DND-41 (cell line): ENCODE data around the gene TAL1.

Source experiments
- ATAC-seq: fragments of 200-7000 bp; cut with Tn5 transposase; 3 replicates; pipeline ENCODE4 v1.9.1; 2021; ENCODE audit warnings: low read depth; ENCODE audit not compliant: insufficient read depth
- DNase-seq: peaks from one replicate; pipeline ENCODE4 v3.0.0-alpha.2; 2020
- H2AFZ ChIP-seq: 2 replicates; pipeline ENCODE4 v1.6.0; 2012; ENCODE audit warnings: low read depth, low read length
- H3K27ac ChIP-seq: 2 replicates; pipeline ENCODE4 v1.5.1; 2012; ENCODE audit warnings: low read length, inconsistent platforms
- H3K27me3 ChIP-seq: fragments of 200-600 bp; sonication (generic); 2 replicates; pipeline ENCODE4 v1.6.0; 2012; ENCODE audit warnings: low read length, mild to moderate bottlenecking, inconsistent platforms; ENCODE audit not compliant: insufficient read depth, poor library complexity
- H3K36me3 ChIP-seq: 2 replicates; pipeline ENCODE4 v1.5.1; 2012; ENCODE audit warnings: low read length, inconsistent platforms; ENCODE audit not compliant: insufficient read depth
- H3K4me1 ChIP-seq: 2 replicates; pipeline ENCODE4 v1.5.1; 2012; ENCODE audit warnings: mild to moderate bottlenecking, low read length; ENCODE audit not compliant: insufficient read depth
- H3K4me2 ChIP-seq: 2 replicates; pipeline ENCODE4 v1.6.0; 2012; ENCODE audit warnings: mild to moderate bottlenecking, moderate library complexity, low read length, inconsistent platforms; ENCODE audit not compliant: insufficient read depth
- H3K4me3 ChIP-seq, 2 experiments: fragments of 200-600 bp in 1 of 2; shearing (Covaris generic) in 1 of 2; 2 replicates each; pipeline ENCODE4 v1.5.1; 2012 to 2016; ENCODE audit warnings: inconsistent platforms in 2 of 2, low read length in 2 of 2, mild to moderate bottlenecking in 2 of 2, low read depth in 1 of 2, moderate library complexity in 1 of 2
- H3K79me2 ChIP-seq: 2 replicates; pipeline ENCODE4 v1.6.0; 2012; ENCODE audit warnings: low read length, inconsistent platforms; ENCODE audit not compliant: insufficient read depth
- H3K9ac ChIP-seq: 2 replicates; pipeline ENCODE4 v1.6.0; 2012; ENCODE audit warnings: low read depth, mild to moderate bottlenecking, inconsistent platforms, low read length, moderate library complexity
- H3K9me3 ChIP-seq: 2 replicates; pipeline ENCODE4 v1.5.1; 2012; ENCODE audit warnings: low read length, moderate library complexity, mild to moderate bottlenecking, inconsistent platforms; ENCODE audit not compliant: insufficient read depth, severe bottlenecking
- H4K20me1 ChIP-seq: 2 replicates; pipeline ENCODE4 v1.6.0; 2012; ENCODE audit warnings: low read length; ENCODE audit not compliant: insufficient read depth
- CTCF ChIP-seq: IDR thresholded peaks from 2 replicates; pipeline ENCODE4 v1.5.1; 2012; ENCODE audit warnings: borderline replicate concordance, low read length, moderate library complexity, mild to moderate bottlenecking; ENCODE audit not compliant: poor library complexity, severe bottlenecking; ENCODE audit errors: extremely low read depth
- EZH2 ChIP-seq: IDR thresholded peaks from 3 replicates; pipeline ENCODE4 v1.6.1; 2012; ENCODE audit warnings: borderline replicate concordance, low read depth, mild to moderate bottlenecking, moderate library complexity, low read length, inconsistent platforms; ENCODE audit not compliant: severe bottlenecking

The TAL1 gene

DNA sequence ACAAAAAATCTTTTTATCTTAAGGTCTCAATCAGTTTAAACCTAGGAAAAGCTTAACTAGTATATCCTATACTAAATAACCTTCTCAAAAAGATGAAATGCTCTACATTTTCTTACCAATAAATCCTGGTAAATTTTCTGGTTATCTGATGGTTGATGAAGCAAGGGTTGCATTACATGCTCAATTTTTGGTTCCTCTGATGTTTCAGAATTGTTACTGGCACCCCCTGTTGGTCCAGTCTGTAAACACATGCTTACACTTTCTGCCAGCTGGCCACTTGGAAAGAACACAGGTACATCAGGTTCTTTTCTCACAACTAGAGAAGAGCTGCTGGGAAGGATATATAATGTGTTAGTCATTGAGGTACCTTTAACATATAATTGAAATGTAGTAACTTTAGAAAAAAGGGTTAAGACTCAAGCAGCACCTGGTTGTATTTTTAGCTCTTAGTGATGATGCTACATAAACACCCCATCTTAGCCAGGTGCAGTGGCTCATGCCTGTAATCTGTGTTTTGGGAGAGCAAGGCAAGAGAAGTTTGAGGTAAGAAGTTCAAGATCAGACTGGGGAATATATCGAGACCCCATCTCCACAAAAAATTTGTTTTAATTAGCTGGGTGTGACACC, 30.9 kb upstream of the TAL1 start:
- Histone ChIP-seq H3K79me2 (no peaks in the 10 kb centered on the region), H3K27ac (no peak overlapping the region)
- ATAC-seq, result peak; percentile 72; the same call in 2 of the 3 replicates

GRCh38 chr1:47257224-47257623, 25.2 kb upstream of the TAL1 start:
- no peak overlapping the region for H3K27ac ChIP-seq
- no peaks in the 10 kb centered on the region for H4K20me1 ChIP-seq
- no peak overlapping the region for H3K4me3 ChIP-seq
- no peaks in the 10 kb centered on the region for H3K4me1 ChIP-seq
- H3K27me3 ChIP-seq, result no peaks in the 10 kb centered on the region
- no peak for ATAC-seq
- no peak overlapping the region for H2AFZ ChIP-seq
- H3K4me2 ChIP-seq, result no peak overlapping the region
- peaks cover 84% of the 10 kb centered on the region for H3K36me3 ChIP-seq
- no peak overlapping the region for H3K9ac ChIP-seq
- TF ChIP-seq CTCF (no peak), EZH2 (no peak)
- no peaks in the 10 kb centered on the region for H3K79me2 ChIP-seq
- DNase-seq, result no peak
- no peaks in the 10 kb centered on the region for H3K9me3 ChIP-seq

More for the DNA sequence above, 30.9 kb upstream of the TAL1 start:
- peak; percentile 47 for DNase-seq
- H4K20me1 ChIP-seq, result no peaks in the 10 kb centered on the region
- TF ChIP-seq EZH2, result no peak
- TF ChIP-seq CTCF, result peak; percentile 67
- H3K4me3 ChIP-seq, result no peak overlapping the region
- no peak overlapping the region for H2AFZ ChIP-seq
- H3K9me3 ChIP-seq, result no peaks in the 10 kb centered on the region
- H3K27me3 ChIP-seq, result no peaks in the 10 kb centered on the region
- H3K9ac ChIP-seq, result no peak overlapping the region
- H3K36me3 ChIP-seq, result peaks cover 87% of the 10 kb centered on the region
- H3K4me1 ChIP-seq, result no peaks in the 10 kb centered on the region
- H3K4me2 ChIP-seq, result no peak overlapping the region

- no peaks in the 10 kb centered on the region for H3K9me3 ChIP-seq
- no peak overlapping the region for H3K27ac ChIP-seq
- no peaks in the 10 kb centered on the region for H3K4me1 ChIP-seq
- H3K79me2 ChIP-seq, result no peaks in the 10 kb centered on the region
- ATAC-seq (no peak), DNase-seq (no peak)
- H3K36me3 ChIP-seq, result peaks cover 60% of the 10 kb centered on the region
- H3K4me2 ChIP-seq, result no peak overlapping the region
- TF ChIP-seq EZH2, result no peak
- no peak for TF ChIP-seq CTCF
- H3K27me3 ChIP-seq, result no peaks in the 10 kb centered on the region
- H4K20me1 ChIP-seq, result 0 out of 2 replicates have a peak, but pooled peaks cover 4% of the 10 kb centered on the region
- no peak overlapping the region for H3K4me3 ChIP-seq
- no peak overlapping the region for H3K9ac ChIP-seq
- H2AFZ ChIP-seq, result no peak overlapping the region
Measured at GRCh38 chr1:47252795-47253194, 20.8 kb upstream of the TAL1 start.

GRCh38 chr1:47252369-47252768, 20.3 kb upstream of the TAL1 start:
- DNase-seq, result no peak

More at GRCh38 chr1:47252369-47252768, 20.3 kb upstream of the TAL1 start:
- Histone ChIP-seq H4K20me1 (0 out of 2 replicates have a peak, but pooled peaks cover 4% of the 10 kb centered on the region), H3K27me3 (no peaks in the 10 kb centered on the region), H3K79me2 (no peaks in the 10 kb centered on the region), H3K9ac (no peak overlapping the region), H3K9me3 (no peaks in the 10 kb centered on the region), H3K36me3 (peaks cover 56% of the 10 kb centered on the region), H3K27ac (no peak overlapping the region), H2AFZ (no peak overlapping the region), H3K4me1 (no peaks in the 10 kb centered on the region), H3K4me2 (no peak overlapping the region), H3K4me3 (no peak overlapping the region)
- no peak for TF ChIP-seq CTCF
- ATAC-seq, result no peak
